Trophoblast cell (in vitro differentiated cells and primary cell): ENCODE data around the gene APC.

Experiments
- DNase-seq, 2 donors: peaks; one replicate each; pipeline ENCODE4 v3.0.0-alpha.2; 2016
- H2AFZ ChIP-seq: 2 replicates; pipeline ENCODE4 v1.6.1; 2013; ENCODE audit warnings: low read length, moderate library complexity, mild to moderate bottlenecking; ENCODE audit not compliant: insufficient read depth, poor library complexity
- H2AK5ac ChIP-seq: 2 replicates; pipeline ENCODE4 v1.6.1; 2013; ENCODE audit warnings: mild to moderate bottlenecking, low read length
- H2BK120ac ChIP-seq: 2 replicates; pipeline ENCODE4 v1.6.1; 2013; ENCODE audit warnings: low read length, mild to moderate bottlenecking, moderate library complexity; ENCODE audit not compliant: insufficient read depth, poor library complexity
- H2BK12ac ChIP-seq: 2 replicates; pipeline ENCODE4 v1.6.1; 2013; ENCODE audit warnings: mild to moderate bottlenecking, low read length, moderate library complexity
- H2BK5ac ChIP-seq: 2 replicates; pipeline ENCODE4 v1.6.1; 2013; ENCODE audit warnings: low read length, low read depth, moderate library complexity, mild to moderate bottlenecking; ENCODE audit not compliant: poor library complexity
- H3K14ac ChIP-seq: 2 replicates; pipeline ENCODE4 v1.6.1; 2013; ENCODE audit warnings: mild to moderate bottlenecking, low read length
- H3K18ac ChIP-seq: 2 replicates; pipeline ENCODE4 v1.6.1; 2013; ENCODE audit warnings: mild to moderate bottlenecking, low read length
- H3K23ac ChIP-seq: 2 replicates; pipeline ENCODE4 v1.6.1; 2013; ENCODE audit warnings: low read length
- H3K27ac ChIP-seq: 2 replicates; pipeline ENCODE4 v1.5.1; 2013; ENCODE audit warnings: low read depth, mild to moderate bottlenecking, inconsistent platforms, low read length, moderate library complexity
- H3K27me3 ChIP-seq: 2 replicates; pipeline ENCODE4 v1.6.1; 2013; ENCODE audit warnings: inconsistent platforms, mild to moderate bottlenecking, low read length, moderate library complexity; ENCODE audit not compliant: insufficient read depth
- H3K36me3 ChIP-seq, 2 experiments: 1 replicate in 1 of 2; 2 replicates in 1 of 2; pipeline ENCODE4 v1.6.1; 2013; ENCODE audit warnings: low read length in 2 of 2, mild to moderate bottlenecking in 2 of 2, moderate library complexity in 1 of 2; ENCODE audit not compliant: insufficient read depth in 2 of 2, control insufficient read depth in 1 of 2
- H3K4ac ChIP-seq: 2 replicates; pipeline ENCODE4 v1.6.1; 2013; ENCODE audit warnings: low read depth, mild to moderate bottlenecking, low read length, moderate library complexity
- H3K4me1 ChIP-seq, 2 experiments: 1 replicate in 1 of 2; 2 replicates in 1 of 2; pipeline ENCODE4 v1.6.1; 2013; ENCODE audit warnings: low read length in 2 of 2, mild to moderate bottlenecking in 2 of 2, moderate library complexity in 1 of 2; ENCODE audit not compliant: insufficient read depth in 2 of 2, control insufficient read depth in 1 of 2
- H3K4me2 ChIP-seq: 2 replicates; pipeline ENCODE4 v1.6.1; 2013; ENCODE audit warnings: inconsistent platforms, mild to moderate bottlenecking, low read length, moderate library complexity
- H3K4me3 ChIP-seq: 2 replicates; pipeline ENCODE4 v1.5.1; 2013; ENCODE audit warnings: mild to moderate bottlenecking, low read depth, low read length, inconsistent platforms
- H3K79me1 ChIP-seq: one replicate; pipeline ENCODE4 v1.6.1; 2013; ENCODE audit warnings: low read length
- H3K79me2 ChIP-seq: 2 replicates; pipeline ENCODE4 v1.6.1; 2013; ENCODE audit warnings: low read length, mild to moderate bottlenecking; ENCODE audit not compliant: control insufficient read depth, insufficient read depth, poor library complexity
- H3K9ac ChIP-seq: 2 replicates; pipeline ENCODE4 v1.6.1; 2013; ENCODE audit warnings: mild to moderate bottlenecking, low read length
- H3K9me3 ChIP-seq: 2 replicates; pipeline ENCODE4 v1.6.1; 2013; ENCODE audit warnings: low read depth, mild to moderate bottlenecking, control low read depth, inconsistent platforms, low read length; ENCODE audit not compliant: insufficient read depth
- H4K12ac ChIP-seq: 2 replicates; pipeline ENCODE4 v1.6.1; 2013; ENCODE audit warnings: low read depth, mild to moderate bottlenecking, low read length, moderate library complexity
- H4K8ac ChIP-seq: 2 replicates; pipeline ENCODE4 v1.6.1; 2013; ENCODE audit warnings: low read depth, mild to moderate bottlenecking, low read length, moderate library complexity
- H4K91ac ChIP-seq: one replicate; pipeline ENCODE4 v1.6.1; 2013; ENCODE audit warnings: low read depth, mild to moderate bottlenecking, low read length, moderate library complexity
- WGBS: extraction: QIAGEN DNeasy Blood & Tissue Kit; methylation state at CpG from one replicate; pipeline ENCODE4 v1.1.7; 2013; ENCODE audit warnings: missing lambda C conversion rate; ENCODE audit not compliant: insufficient read length, insufficient coverage; ENCODE audit errors: extremely low coverage; 5-methylcytosine and 5-hydroxymethylcytosine counted together

APC gene

DNA sequence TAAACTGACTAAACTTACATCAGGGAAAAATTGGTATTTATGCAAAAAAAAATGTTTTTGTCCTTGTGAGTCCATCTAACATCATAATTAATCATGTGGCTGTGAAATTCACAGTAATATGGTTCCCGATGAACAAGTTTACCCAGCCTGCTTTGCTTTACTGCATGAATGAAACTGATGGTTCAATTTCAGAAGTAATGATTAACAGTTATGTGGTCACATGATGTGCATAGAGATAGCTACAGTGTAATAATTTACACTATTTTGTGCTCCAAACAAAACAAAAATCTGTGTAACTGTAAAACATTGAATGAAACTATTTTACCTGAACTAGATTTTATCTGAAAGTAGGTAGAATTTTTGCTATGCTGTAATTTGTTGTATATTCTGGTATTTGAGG lies 106.8 kb downstream of the APC start:
- Histone ChIP-seq H3K4me1 (no peaks in the 10 kb centered on the region), H3K27me3 (no peaks in the 10 kb centered on the region), H3K23ac (no peak overlapping the region), H2AK5ac (no peak overlapping the region), H3K79me2 (no peaks in the 10 kb centered on the region), H2AFZ (no peak overlapping the region), H4K8ac (no peak overlapping the region), H3K36me3 (peaks cover 0 to 8% of the 10 kb centered on the region in 2 experiments), H3K9ac (no peak overlapping the region), H2BK5ac (no peak overlapping the region), H3K27ac (no peak overlapping the region), H3K79me1 (no peaks in the 10 kb centered on the region), H3K4me3 (no peak overlapping the region), H2BK120ac (no peak overlapping the region), H3K4ac (no peak overlapping the region), H2BK12ac (no peak overlapping the region), H3K4me2 (no peak overlapping the region), H3K14ac (no peak overlapping the region), H3K9me3 (no peaks in the 10 kb centered on the region), H4K91ac (no peak overlapping the region), H3K18ac (no peak overlapping the region), H4K12ac (no peak overlapping the region)
- DNase-seq = no peak
- whole genome bisulfite sequencing = no CpG with 5 or more reads among the region's 1 CpG

DNA sequence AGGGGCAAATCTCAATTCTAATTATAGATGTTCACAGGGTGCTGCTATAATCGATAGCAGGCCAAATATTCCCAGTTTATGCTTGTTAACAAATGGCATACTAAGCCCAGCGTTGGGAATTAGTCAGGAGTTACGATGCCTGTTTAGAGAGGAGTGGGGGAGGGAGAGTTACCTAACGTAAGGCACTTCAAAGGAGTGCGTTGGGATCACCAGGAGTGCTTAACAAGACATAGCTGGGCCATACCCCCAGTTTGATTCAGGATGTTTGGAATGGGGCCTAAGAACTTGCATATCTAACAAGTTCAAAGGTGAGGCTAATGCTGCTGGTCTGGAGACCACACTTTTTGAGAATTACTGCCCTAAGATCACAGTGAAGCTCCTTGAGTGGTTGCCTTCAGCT lies 108.9 kb downstream of the APC start:
- Histone ChIP-seq H4K12ac (no peak overlapping the region), H3K14ac (no peak overlapping the region), H3K36me3 (no peaks in the 10 kb centered on the region), H3K79me1 (no peaks in the 10 kb centered on the region), H3K79me2 (no peaks in the 10 kb centered on the region), H2BK12ac (no peak overlapping the region), H2AFZ (no peak overlapping the region), H3K27me3 (no peaks in the 10 kb centered on the region), H3K18ac (no peak overlapping the region), H3K4me2 (no peak overlapping the region), H3K9me3 (no peaks in the 10 kb centered on the region), H4K91ac (no peak overlapping the region), H4K8ac (no peak overlapping the region), H3K27ac (no peak overlapping the region), H2BK120ac (no peak overlapping the region), H3K4me3 (no peak overlapping the region), H3K4ac (no peak overlapping the region), H3K4me1 (no peaks in the 10 kb centered on the region), H3K23ac (peak overlapping the region; percentile 85), H3K9ac (no peak overlapping the region), H2BK5ac (no peak overlapping the region), H2AK5ac (no peak overlapping the region)
- DNase-seq = no peak
- no CpG with 5 or more reads among the region's 5 CpGs for WGBS

DNA sequence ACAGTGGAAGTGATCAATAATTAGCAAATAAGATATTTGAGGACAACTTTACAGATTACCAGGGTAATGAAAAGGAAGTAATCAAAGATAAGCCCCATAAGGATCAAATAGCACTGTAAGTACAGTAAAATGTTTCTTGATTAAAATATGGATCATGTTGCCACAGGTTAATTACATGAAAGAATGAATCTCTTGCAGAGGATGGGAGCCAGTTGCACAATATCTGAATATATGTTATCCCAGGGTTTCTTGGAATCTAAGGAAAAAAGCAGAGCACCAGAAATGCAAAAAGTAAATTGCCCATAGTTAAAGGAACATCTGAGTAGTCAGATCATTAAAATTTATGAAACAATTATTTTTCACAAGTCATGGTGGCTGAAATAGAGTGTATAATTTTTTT lies 109.6 kb downstream of the APC start:
- H2BK120ac ChIP-seq = no peak overlapping the region

DNA sequence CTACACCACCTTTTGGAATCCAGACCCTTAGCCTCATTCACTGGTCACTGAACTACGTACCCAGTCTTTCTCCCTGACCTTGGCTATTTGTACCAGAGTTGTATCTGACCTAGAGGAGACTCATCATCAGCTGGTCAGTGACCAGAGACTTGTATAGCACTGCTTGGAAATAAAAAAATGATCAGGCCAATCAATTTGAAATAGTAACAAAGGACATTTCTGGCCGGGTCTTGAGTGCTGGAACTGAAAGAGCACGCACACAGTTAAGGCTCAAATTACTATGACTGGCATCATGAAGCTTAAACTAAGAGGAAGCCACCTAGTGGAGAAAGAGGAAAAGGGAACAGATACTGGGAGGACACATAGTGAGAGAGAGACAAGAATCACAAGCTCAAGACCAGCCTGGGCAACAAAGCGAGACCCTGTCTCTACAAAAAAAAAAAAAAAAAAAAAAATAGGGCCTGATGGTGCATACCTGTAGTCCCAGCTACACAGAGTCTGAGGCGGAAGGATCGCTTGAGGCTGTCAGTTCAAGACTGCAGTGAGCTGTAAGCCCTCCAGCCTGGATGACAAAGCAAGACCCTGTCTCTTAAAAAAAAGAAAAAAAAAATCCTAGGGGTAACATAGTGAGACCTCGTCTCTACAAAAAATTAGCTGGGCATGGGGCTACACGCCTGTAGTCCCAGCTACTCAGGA lies 110.6 kb downstream of the APC start:
- Histone ChIP-seq H3K18ac (no peak overlapping the region), H3K79me1 (no peaks in the 10 kb centered on the region), H2AFZ (peak overlapping the region; percentile 10), H3K36me3 (no peaks in the 10 kb centered on the region), H3K4ac (no peak overlapping the region), H3K4me2 (peak overlapping the region; percentile 1), H3K14ac (no peak overlapping the region), H3K27ac (no peak overlapping the region), H4K91ac (no peak overlapping the region), H3K4me3 (no peak overlapping the region), H3K79me2 (no peaks in the 10 kb centered on the region), H4K12ac (no peak overlapping the region), H3K4me1 (no peaks in the 10 kb centered on the region), H4K8ac (no peak overlapping the region), H3K23ac (no peak overlapping the region), H3K27me3 (no peaks in the 10 kb centered on the region), H2AK5ac (no peak overlapping the region), H2BK12ac (no peak overlapping the region), H2BK5ac (no peak overlapping the region), H3K9me3 (no peaks in the 10 kb centered on the region), H3K9ac (no peak overlapping the region), H2BK120ac (no peak overlapping the region)
- no CpG with 5 or more reads among the region's 8 CpGs for WGBS
- peak; percentile 16 to 79 for DNase-seq

More for the DNA sequence above, 109.6 kb downstream of the APC start:
- no peak overlapping the region for H2BK5ac ChIP-seq
- H3K14ac ChIP-seq = no peak overlapping the region
- DNase-seq = peak in 1 of 2 donors; percentile 16
- H3K36me3 ChIP-seq = no peaks in the 10 kb centered on the region
- no peaks in the 10 kb centered on the region for H3K27me3 ChIP-seq
- no peak overlapping the region for H2BK12ac ChIP-seq
- H3K79me2 ChIP-seq = no peaks in the 10 kb centered on the region
- no peak overlapping the region for H2AFZ ChIP-seq
- no peak overlapping the region for H4K12ac ChIP-seq
- H3K18ac ChIP-seq = no peak overlapping the region
- H3K4ac ChIP-seq = no peak overlapping the region
- H4K91ac ChIP-seq = no peak overlapping the region
- no peaks in the 10 kb centered on the region for H3K4me1 ChIP-seq
- H3K4me2 ChIP-seq = no peak overlapping the region
- no peak overlapping the region for H3K23ac ChIP-seq
- no peak overlapping the region for H4K8ac ChIP-seq
- no peaks in the 10 kb centered on the region for H3K79me1 ChIP-seq
- no peak overlapping the region for H3K9ac ChIP-seq
- no peak overlapping the region for H3K4me3 ChIP-seq
- H3K9me3 ChIP-seq = no peaks in the 10 kb centered on the region
- H2AK5ac ChIP-seq = no peak overlapping the region
- no peak overlapping the region for H3K27ac ChIP-seq
